Left renal cortex interstitium (tissue), 4 donors: ENCODE results near the gene HERPUD1. TPM values are rescaled to one million over a fixed set of nuclear protein-coding genes. Genes with fewer than 3 reads are reported as not detected.
A peak's percentile ranks its signal among the peaks of the same experiment; 100 is the strongest.
"Not testable (repeated sequence)": the region's sequence is repeated elsewhere in the genome, so short reads cannot be mapped to it uniquely, and the experiment has no call there.

Experiments
- DNase-seq, 4 donors: peaks; one replicate each; pipeline ENCODE4 v3.0.0-alpha.2; 2013; ENCODE audit warnings: low read depth in 4 of 4, low spot score in 2 of 4, missing footprints in 1 of 4
- polyA plus RNA-seq, 4 donors: library from polyadenylated mRNA; unstranded; fragments of 120-200 nt; gene quantifications; one replicate each; pipeline ENCODE4 v1.2.1, GENCODE V29; 2013; ENCODE audit not compliant: insufficient read length in 4 of 4

HERPUD1 gene
- polyA plus RNA-seq, 4 donors, result 110 to 132 (median 123) TPM

GRCh38 chr16:56977216-56977615, 45.3 kb downstream of the HERPUD1 start:
- DNase-seq, result no peak

DNA sequence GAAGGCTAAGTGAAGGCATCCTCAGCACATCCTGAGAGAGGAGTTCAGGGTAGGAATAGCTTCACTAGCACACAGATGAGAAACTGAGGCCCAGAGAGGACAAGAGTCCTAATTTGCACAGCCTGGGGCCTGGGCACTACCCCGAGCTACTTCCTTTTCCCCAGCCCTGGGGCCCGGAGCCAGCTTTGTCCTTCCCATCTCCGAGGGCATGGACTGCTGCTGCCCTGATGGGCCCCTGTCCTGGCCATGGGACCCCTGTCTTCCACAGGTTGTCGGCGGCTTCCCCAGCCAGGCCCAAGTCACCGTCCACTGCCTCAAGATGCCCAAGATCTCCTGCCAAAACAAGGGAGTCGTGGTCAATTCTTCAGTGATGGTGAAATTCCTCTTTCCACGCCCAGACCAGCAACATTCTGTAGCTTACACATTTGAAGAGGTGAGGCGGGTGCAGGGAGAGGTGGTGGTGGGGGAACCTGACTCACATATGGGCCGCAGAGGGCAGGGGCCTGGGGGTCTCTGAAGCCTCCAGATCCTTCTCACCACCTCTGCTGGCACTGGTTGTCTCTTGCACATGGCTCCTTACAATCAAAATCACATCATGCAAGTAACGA, 46.0 kb downstream of the HERPUD1 start:
- no peak for DNase-seq

- no peak for DNase-seq
Measured at GRCh38 chr16:56980201-56980535, 48.2 kb downstream of the HERPUD1 start.

GRCh38 chr16:56980792-56981724, 49.1 kb downstream of the HERPUD1 start:
- DNase-seq, result no peak

- no peak for DNase-seq
Measured at GRCh38 chr16:56981729-56982271, 49.9 kb downstream of the HERPUD1 start.

DNA sequence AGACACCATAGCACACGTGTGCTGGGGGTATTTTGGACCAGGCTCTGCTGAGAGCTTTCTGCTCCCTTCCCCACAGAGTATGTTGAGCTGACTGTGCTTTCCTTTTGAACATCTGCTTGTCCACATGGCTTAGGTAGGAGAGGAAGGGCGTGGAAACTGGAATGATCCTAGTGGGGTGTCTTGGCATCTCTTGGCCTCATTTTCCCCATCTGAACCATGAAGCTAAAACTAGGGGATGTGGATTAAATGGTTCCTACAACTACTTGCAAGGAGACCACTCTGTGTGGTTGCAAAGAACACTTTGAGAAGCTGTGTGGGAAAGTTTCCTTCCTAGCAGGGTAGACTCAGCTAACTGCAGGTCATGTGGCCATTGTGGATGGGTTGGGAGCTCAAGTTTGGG, 50.8 kb downstream of the HERPUD1 start:
- DNase-seq, result no peak

- DNase-seq, result no peak
Measured at GRCh38 chr16:56983211-56983751, 51.3 kb downstream of the HERPUD1 start.

- no peak for DNase-seq
Measured at GRCh38 chr16:56984639-56985038, 52.7 kb downstream of the HERPUD1 start.

GRCh38 chr16:56985288-56985961, 53.5 kb downstream of the HERPUD1 start:
- DNase-seq, result no peak

DNA sequence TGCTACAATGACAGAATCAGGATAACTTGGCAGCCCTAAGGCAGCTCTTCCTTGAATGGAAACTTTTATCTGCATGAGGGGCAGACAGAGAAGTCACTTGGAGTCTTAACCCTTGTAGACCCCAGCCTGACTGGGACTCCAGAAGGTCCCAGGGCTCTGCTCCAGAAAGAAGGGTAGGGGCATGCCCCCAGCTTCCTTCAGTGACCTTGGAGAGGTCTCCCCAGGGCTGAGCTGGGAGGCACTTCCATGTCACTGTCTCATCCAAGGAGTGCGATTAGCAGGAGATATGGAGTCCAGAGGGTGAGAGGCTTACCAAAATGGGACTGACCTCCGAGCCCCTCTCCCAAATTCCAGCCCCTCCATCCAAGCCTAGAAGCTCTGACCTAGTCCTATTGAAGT, 54.0 kb downstream of the HERPUD1 start:
- DNase-seq, result no peak

DNA sequence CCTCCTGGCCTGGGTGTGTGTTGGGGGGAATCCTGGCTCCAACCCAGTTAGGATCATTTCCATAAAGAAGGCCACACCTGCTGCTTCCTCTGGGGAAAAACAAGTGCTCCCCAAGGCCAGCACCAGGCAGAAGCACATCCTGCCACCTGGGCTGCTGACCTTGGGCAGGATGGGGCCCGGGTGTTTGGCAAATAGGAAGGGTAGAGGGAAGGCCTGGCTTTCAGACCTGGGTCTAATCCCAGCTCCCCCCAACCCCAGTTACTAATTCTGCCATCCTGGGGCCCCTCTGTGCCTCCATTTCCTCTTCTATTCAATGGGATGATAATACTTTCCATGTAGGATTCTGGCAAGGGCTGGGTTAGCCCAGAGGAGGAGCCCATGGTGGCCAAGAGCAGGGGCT, 54.4 kb downstream of the HERPUD1 start:
- DNase-seq, result no peak

DNA sequence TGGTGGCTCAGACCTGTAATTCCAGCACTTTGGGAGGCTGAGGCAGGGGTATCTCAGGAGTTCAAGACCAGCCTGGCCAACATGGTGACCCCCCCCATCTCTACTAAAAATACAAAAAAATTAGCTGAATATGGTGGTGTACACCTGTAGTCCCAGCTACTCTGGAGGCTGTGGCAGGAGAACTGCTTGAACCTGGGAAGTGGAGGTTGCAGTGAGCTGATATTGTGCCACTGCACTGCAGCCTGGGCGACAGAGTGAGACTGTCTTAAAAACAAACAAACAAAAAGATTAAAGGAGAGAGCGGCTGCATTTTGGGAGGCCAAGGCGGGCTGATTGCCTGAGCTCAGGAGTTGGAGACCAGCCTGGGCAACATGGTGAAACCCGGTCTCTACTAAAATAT, 55.0 kb downstream of the HERPUD1 start:
- DNase-seq, result not testable (repeated sequence)

- DNase-seq, result no peak
Measured at GRCh38 chr16:56987692-56988091, 55.8 kb downstream of the HERPUD1 start.

DNA sequence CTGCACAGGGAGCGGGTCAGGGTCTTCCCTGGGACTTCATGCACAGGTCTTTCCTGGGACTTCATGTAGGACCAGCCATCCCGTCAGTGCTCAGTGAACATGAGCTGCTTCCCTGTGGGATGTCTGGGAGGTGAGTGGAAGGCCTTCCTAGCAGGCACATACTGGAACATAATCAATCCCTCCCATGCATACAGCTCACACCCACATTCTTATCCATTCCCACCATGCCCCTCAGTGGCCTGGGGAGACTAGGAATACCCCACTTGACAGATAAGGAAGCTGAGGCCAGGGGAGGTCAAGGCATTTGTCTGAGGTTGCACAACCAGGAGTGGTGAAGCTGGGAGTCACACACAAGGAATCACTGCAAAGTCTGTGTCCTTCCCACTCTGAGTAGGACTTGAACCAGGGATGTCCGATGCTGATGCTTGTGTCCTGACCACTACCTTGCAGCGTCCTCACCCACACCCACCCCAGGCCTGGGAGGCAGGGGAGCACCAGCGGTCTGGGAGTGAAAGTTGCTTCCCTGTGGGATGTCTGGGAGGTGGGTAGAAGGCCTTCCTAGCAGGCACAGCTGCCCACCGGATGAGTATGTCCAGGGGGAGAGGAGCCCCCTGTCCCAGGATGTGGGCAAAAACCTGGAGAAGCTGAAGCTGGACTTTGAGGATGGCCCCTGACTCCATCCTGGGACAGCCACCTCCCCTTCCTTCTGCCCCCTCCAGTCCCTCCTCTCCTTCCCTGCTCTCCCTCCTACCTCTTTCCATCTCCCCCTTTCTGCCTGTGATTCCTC, 56.4 kb downstream of the HERPUD1 start:
- DNase-seq, result no peak

GRCh38 chr16:56988948-56989945, 57.3 kb downstream of the HERPUD1 start, which contains the start of gene NLRC5:
Gene NLRC5, plus strand, starts transcription at chr16:56989557. Its CDS starts 31,156 bp downstream, at chr16:57020713.
- DNase-seq, result peak in 3 of 4 donors; percentile 21 to 64 (median 61)

- DNase-seq, result no peak
Measured at GRCh38 chr16:56989988-56990387, 58.0 kb downstream of the HERPUD1 start.

- DNase-seq, result no peak
Measured at GRCh38 chr16:56990407-56991286, 58.7 kb downstream of the HERPUD1 start.

GRCh38 chr16:56992431-56992830, 60.5 kb downstream of the HERPUD1 start:
- not testable (repeated sequence) for DNase-seq
